WTC11 (cell line): ENCODE data around the gene FAM167B. TPM values are rescaled to one million over a fixed set of nuclear protein-coding genes. Genes with fewer than 3 reads are reported as not detected.

Experiments used
- ATAC-seq: fragments of 200-7000 bp; cut with Tn5 transposase; 2 replicates; pipeline ENCODE4 v1.10.0; 2021; ENCODE audit warnings: mild to moderate bottlenecking, moderate library complexity
- CTCF ChIA-PET: fragments of 300-600 bp; sonication (Branson Sonifier 250); formaldehyde crosslinking; loops from one replicate; lab custom pipeline; 2021; ENCODE audit warnings: antibody characterized with exemption; lab: Charles Lee
- POLR2A ChIA-PET: fragments of 350-600 bp; sonication (Branson Sonifier 250); formaldehyde crosslinking; loops from one replicate; lab custom pipeline; 2021; ENCODE audit warnings: antibody characterized with exemption; lab: Charles Lee
- DNase-seq: peaks from one replicate; pipeline ENCODE4 v3.0.0; 2021; ENCODE audit warnings: low spot score
- H3K27ac Mint-ChIP-seq: 2 replicates; pipeline ENCODE4 v1.8.0; 2021; ENCODE audit warnings: mixed read lengths
- H3K27me3 Mint-ChIP-seq: 2 replicates; pipeline ENCODE4 v1.8.0; 2021; ENCODE audit warnings: low read depth, mild to moderate bottlenecking, moderate library complexity, mixed read lengths
- H3K36me3 Mint-ChIP-seq: 2 replicates; pipeline ENCODE4 v1.8.0; 2021; ENCODE audit warnings: mixed read lengths
- H3K4me1 Mint-ChIP-seq: 2 replicates; pipeline ENCODE4 v1.8.0; 2022; ENCODE audit warnings: mixed read lengths
- H3K4me3 Mint-ChIP-seq: 2 replicates; pipeline ENCODE4 v1.8.0; 2021; ENCODE audit warnings: mild to moderate bottlenecking, moderate library complexity, mixed read lengths
- H3K9me3 Mint-ChIP-seq: 2 replicates; pipeline ENCODE4 v1.8.0; 2021; ENCODE audit warnings: mixed read lengths
- CREB1 ChIP-seq: sonication (generic); formaldehyde crosslinking; IDR thresholded peaks from 2 replicates; pipeline ENCODE4 v1.8.0; 2023; ENCODE audit warnings: mild to moderate bottlenecking, missing genetic modification reagents
- CTCF ChIP-seq: fragments of 200-600 bp; IDR thresholded peaks from 2 replicates; pipeline ENCODE4 v1.8.0; 2022; ENCODE audit warnings: antibody characterized with exemption
- EMX1 ChIP-seq: fragments of 250-450 bp; sonication (Bioruptor Pico); IDR thresholded peaks from 2 replicates; pipeline ENCODE4 v1.8.0; 2021; ENCODE audit warnings: mild to moderate bottlenecking
- IRF2 ChIP-seq: sonication (generic); formaldehyde crosslinking; IDR thresholded peaks from 2 replicates; pipeline ENCODE4 v1.8.0; 2022; ENCODE audit warnings: low read depth, missing genetic modification reagents, borderline replicate concordance
- MYBL2 ChIP-seq: sonication (generic); formaldehyde crosslinking; IDR thresholded peaks from 2 replicates; pipeline ENCODE4 v1.8.1; 2023; ENCODE audit warnings: mild to moderate bottlenecking, moderate library complexity, missing genetic modification reagents
- NFYB ChIP-seq: sonication (generic); formaldehyde crosslinking; conservative IDR thresholded peaks from 2 replicates; pipeline ENCODE4 v1.8.0; 2022; ENCODE audit warnings: low read depth, missing genetic modification reagents
- NR2C2 ChIP-seq: sonication (generic); formaldehyde crosslinking; IDR thresholded peaks from 2 replicates; pipeline ENCODE4 v1.8.0; 2022; ENCODE audit warnings: mild to moderate bottlenecking, missing genetic modification reagents
- SMAD4 ChIP-seq: sonication (generic); formaldehyde crosslinking; IDR thresholded peaks from 2 replicates; pipeline ENCODE4 v1.8.0; 2022; ENCODE audit warnings: mild to moderate bottlenecking, missing genetic modification reagents
- SOX15 ChIP-seq: fragments of 250-450 bp; sonication (Bioruptor Pico); IDR thresholded peaks from 2 replicates; pipeline ENCODE4 v1.9.0; 2021; ENCODE audit warnings: mild to moderate bottlenecking
- SP1 ChIP-seq: sonication (generic); formaldehyde crosslinking; conservative IDR thresholded peaks from 2 replicates; pipeline ENCODE4 v1.8.1; 2022; ENCODE audit warnings: missing genetic modification reagents
- TCF7 ChIP-seq: sonication (generic); formaldehyde crosslinking; IDR thresholded peaks from 2 replicates; pipeline ENCODE4 v1.8.0; 2022; ENCODE audit warnings: mild to moderate bottlenecking, low read depth, missing genetic modification reagents, moderate library complexity
- TP53 ChIP-seq: sonication (generic); formaldehyde crosslinking; IDR thresholded peaks from 2 replicates; pipeline ENCODE4 v1.8.1; 2023; ENCODE audit warnings: mild to moderate bottlenecking, missing genetic modification reagents
- total RNA-seq: library from RNA; stranded (reverse); gene quantifications from 3 replicates; pipeline ENCODE4 v1.2.3, GENCODE V29; 2021
- TF ChIP-seq, protein P1 (sequence below): fragments of 250-450 bp; sonication (Bioruptor Pico); IDR thresholded peaks from 2 replicates; pipeline ENCODE4 v2.1.2; 2022; ENCODE audit warnings: mild to moderate bottlenecking, moderate library complexity
- TF ChIP-seq, protein P2 (sequence below): sonication (generic); formaldehyde crosslinking; IDR thresholded peaks from 2 replicates; pipeline ENCODE4 v1.8.1; 2022; ENCODE audit warnings: low read depth, missing genetic modification reagents, borderline replicate concordance
- TF ChIP-seq, protein P3 (sequence below): sonication (generic); formaldehyde crosslinking; IDR thresholded peaks from 2 replicates; pipeline ENCODE4 v1.8.1; 2023; ENCODE audit warnings: mild to moderate bottlenecking, moderate library complexity, missing genetic modification reagents
- TF ChIP-seq, protein P4 (sequence below): sonication (generic); formaldehyde crosslinking; IDR thresholded peaks from 2 replicates; pipeline ENCODE4 v1.8.0; 2022; ENCODE audit warnings: mild to moderate bottlenecking, missing genetic modification reagents
- TF ChIP-seq, protein P5 (sequence below): sonication (generic); formaldehyde crosslinking; IDR thresholded peaks from 2 replicates; pipeline ENCODE4 v1.8.1; 2023; ENCODE audit warnings: mild to moderate bottlenecking, missing genetic modification reagents, moderate library complexity
- TF ChIP-seq, protein P6 (sequence below): fragments of 250-450 bp; sonication (Bioruptor Pico); IDR thresholded peaks from 2 replicates; pipeline ENCODE4 v1.9.0; 2021; ENCODE audit warnings: moderate library complexity, mild to moderate bottlenecking, inconsistent platforms, borderline replicate concordance
- TF ChIP-seq, protein P7 (sequence below): fragments of 250-450 bp; sonication (Bioruptor Pico); IDR thresholded peaks from 2 replicates; pipeline ENCODE4 v1.8.0; 2021; ENCODE audit warnings: mild to moderate bottlenecking

FAM167B gene
- total RNA-seq, 1 experiment from 2014 or later = 5.4 TPM

DNA sequence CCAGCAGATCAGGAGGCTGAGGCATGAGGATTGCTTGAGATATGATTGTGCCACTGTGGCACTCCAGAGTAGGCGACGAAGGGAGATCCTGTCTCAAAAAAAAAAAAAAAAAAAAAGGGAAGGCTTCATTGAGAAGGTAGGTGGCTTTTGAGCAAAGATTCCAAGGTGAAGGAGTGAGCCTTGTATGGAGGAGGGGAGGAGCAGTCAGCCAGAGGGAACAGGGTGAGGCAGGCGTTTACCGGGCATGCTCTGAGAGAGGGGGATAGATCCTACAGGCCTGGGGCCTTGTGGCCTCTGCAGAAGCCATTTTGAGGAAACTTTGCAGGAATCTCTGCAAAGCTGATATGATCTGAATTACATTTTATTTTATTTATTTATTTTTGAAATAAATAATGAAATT lies 39.7 kb downstream of the FAM167B start:
- peak; percentile 19 for DNase-seq
- peak; percentile 71 for ATAC-seq
- TF ChIP-seq CTCF (no peak), EMX1 (CRISPR knock-in tag) (no peak), SOX15 (CRISPR knock-in tag) (no peak), SP1 (CRISPR knock-in tag) (no peak), IRF2 (CRISPR knock-in tag) (no peak), TP53 (no peak), SMAD4 (CRISPR knock-in tag) (no peak), NR2C2 (CRISPR knock-in tag) (no peak), TCF7 (CRISPR knock-in tag) (no peak), MYBL2 (CRISPR knock-in tag) (no peak), NFYB (CRISPR knock-in tag) (no peak), CREB1 (CRISPR knock-in tag) (no peak)
- TF ChIP-seq, protein P1, sequence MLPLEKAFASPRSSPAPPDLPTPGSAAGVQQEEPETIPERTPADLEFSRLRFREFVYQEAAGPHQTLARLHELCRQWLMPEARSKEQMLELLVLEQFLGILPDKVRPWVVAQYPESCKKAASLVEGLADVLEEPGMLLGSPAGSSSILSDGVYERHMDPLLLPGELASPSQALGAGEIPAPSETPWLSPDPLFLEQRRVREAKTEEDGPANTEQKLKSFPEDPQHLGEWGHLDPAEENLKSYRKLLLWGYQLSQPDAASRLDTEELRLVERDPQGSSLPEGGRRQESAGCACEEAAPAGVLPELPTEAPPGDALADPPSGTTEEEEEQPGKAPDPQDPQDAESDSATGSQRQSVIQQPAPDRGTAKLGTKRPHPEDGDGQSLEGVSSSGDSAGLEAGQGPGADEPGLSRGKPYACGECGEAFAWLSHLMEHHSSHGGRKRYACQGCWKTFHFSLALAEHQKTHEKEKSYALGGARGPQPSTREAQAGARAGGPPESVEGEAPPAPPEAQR = no peak
- TF ChIP-seq, protein P2, sequence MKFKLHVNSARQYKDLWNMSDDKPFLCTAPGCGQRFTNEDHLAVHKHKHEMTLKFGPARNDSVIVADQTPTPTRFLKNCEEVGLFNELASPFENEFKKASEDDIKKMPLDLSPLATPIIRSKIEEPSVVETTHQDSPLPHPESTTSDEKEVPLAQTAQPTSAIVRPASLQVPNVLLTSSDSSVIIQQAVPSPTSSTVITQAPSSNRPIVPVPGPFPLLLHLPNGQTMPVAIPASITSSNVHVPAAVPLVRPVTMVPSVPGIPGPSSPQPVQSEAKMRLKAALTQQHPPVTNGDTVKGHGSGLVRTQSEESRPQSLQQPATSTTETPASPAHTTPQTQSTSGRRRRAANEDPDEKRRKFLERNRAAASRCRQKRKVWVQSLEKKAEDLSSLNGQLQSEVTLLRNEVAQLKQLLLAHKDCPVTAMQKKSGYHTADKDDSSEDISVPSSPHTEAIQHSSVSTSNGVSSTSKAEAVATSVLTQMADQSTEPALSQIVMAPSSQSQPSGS (CRISPR knock-in tag) = no peak
- TF ChIP-seq, protein P3, sequence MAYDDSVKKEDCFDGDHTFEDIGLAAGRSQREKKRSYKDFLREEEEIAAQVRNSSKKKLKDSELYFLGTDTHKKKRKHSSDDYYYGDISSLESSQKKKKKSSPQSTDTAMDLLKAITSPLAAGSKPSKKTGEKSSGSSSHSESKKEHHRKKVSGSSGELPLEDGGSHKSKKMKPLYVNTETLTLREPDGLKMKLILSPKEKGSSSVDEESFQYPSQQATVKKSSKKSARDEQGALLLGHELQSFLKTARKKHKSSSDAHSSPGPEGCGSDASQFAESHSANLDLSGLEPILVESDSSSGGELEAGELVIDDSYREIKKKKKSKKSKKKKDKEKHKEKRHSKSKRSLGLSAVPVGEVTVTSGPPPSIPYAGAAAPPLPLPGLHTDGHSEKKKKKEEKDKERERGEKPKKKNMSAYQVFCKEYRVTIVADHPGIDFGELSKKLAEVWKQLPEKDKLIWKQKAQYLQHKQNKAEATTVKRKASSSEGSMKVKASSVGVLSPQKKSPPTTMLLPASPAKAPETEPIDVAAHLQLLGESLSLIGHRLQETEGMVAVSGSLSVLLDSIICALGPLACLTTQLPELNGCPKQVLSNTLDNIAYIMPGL (CRISPR knock-in tag) = no peak
- TF ChIP-seq, protein P4, sequence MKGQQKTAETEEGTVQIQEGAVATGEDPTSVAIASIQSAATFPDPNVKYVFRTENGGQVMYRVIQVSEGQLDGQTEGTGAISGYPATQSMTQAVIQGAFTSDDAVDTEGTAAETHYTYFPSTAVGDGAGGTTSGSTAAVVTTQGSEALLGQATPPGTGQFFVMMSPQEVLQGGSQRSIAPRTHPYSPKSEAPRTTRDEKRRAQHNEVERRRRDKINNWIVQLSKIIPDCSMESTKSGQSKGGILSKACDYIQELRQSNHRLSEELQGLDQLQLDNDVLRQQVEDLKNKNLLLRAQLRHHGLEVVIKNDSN (CRISPR knock-in tag) = no peak
- TF ChIP-seq, protein P5, sequence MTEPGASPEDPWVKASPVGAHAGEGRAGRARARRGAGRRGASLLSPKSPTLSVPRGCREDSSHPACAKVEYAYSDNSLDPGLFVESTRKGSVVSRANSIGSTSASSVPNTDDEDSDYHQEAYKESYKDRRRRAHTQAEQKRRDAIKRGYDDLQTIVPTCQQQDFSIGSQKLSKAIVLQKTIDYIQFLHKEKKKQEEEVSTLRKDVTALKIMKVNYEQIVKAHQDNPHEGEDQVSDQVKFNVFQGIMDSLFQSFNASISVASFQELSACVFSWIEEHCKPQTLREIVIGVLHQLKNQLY (CRISPR knock-in tag) = no peak
- TF ChIP-seq, protein P6, sequence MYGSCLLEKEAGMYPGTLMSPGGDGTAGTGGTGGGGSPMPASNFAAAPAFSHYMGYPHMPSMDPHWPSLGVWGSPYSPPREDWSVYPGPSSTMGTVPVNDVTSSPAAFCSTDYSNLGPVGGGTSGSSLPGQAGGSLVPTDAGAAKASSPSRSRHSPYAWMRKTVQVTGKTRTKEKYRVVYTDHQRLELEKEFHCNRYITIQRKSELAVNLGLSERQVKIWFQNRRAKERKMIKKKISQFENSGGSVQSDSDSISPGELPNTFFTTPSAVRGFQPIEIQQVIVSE = no peak
- TF ChIP-seq, protein P7, sequence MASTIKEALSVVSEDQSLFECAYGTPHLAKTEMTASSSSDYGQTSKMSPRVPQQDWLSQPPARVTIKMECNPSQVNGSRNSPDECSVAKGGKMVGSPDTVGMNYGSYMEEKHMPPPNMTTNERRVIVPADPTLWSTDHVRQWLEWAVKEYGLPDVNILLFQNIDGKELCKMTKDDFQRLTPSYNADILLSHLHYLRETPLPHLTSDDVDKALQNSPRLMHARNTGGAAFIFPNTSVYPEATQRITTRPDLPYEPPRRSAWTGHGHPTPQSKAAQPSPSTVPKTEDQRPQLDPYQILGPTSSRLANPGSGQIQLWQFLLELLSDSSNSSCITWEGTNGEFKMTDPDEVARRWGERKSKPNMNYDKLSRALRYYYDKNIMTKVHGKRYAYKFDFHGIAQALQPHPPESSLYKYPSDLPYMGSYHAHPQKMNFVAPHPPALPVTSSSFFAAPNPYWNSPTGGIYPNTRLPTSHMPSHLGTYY (CRISPR knock-in tag) = no peak
- ChIA-PET POLR2A (interaction anchor here (0.7 kb wide), 1 partner anchor 190 kb away, joined by 5 read pairs; no protein-coding TSS in a partner anchor), CTCF (interaction anchor here (0.7 to 2.6 kb wide), 2 partner anchors 12 to 39 kb away, joined by 3 to 14 read pairs; no protein-coding TSS in a partner anchor)
- no peaks in the 10 kb centered on the region for H3K27me3 Mint-ChIP-seq
- H3K36me3 Mint-ChIP-seq = peaks cover 13% of the 10 kb centered on the region
- H3K27ac Mint-ChIP-seq = peak overlapping the region; percentile 85
- no peak overlapping the region for H3K4me3 Mint-ChIP-seq
- H3K4me1 Mint-ChIP-seq = peaks cover 8% of the 10 kb centered on the region
- H3K9me3 Mint-ChIP-seq = no peaks in the 10 kb centered on the region
